ENCODE data around the gene GFRA4. TPM values are rescaled to one million over a fixed set of nuclear protein-coding genes. Genes with fewer than 3 reads are reported as not detected.

The GFRA4 gene
- polyA plus RNA-seq, 2 of the 4 experiments (the other 2 are of a cell fraction), result not detected

- H3K9me3 ChIP-seq, result no peaks in the 10 kb centered on the region
- 73% methylated on average over 4 of the region's 4 CpGs for WGBS (ENCODE audit: missing lambda C conversion rate)
- H3K27ac ChIP-seq, result no peak overlapping the region
- no peak overlapping the region for H3K4me3 ChIP-seq
- no peak for ATAC-seq
- TF ChIP-seq CBX8 (IDR thresholded peaks at IDR 0.05) (no peak), GATA3 (IDR thresholded peaks at IDR 0.05; ENCODE audit: borderline replicate concordance) (no peak)
- ChIA-PET POLR2A (no interaction called here), CTCF (interaction anchor here (1.0 to 61.5 kb wide), 5 partner anchors 18 to 91 kb away, joined by 3 to 2233 read pairs (median 4); partner anchors contain the start of genes ADISSP, HSPA12B and SIGLEC1)
- FAIRE-seq, result no peak
- no peak for DNase-seq (ENCODE audit: low read depth in 1 of 2, low spot score in 1 of 2)
- H3K4me2 ChIP-seq, result no peak overlapping the region
- H3K4me1 ChIP-seq, result no peaks in the 10 kb centered on the region
These were observed 8.1 kb downstream of the GFRA4 start for GRCh38 chr20:3655131-3655405.

GRCh38 chr20:3654326-3655130 is 8.7 kb downstream of the GFRA4 start:
- no peaks in the 10 kb centered on the region for H3K9me3 ChIP-seq
- H3K4me2 ChIP-seq, result no peak overlapping the region
- no peak for DNase-seq (ENCODE audit: low read depth in 1 of 2, low spot score in 1 of 2)
- CTCF ChIA-PET, result interaction anchor here (1.0 to 61.5 kb wide), 6 partner anchors 12 to 90 kb away, joined by 3 to 2233 read pairs (median 4); partner anchors contain the start of genes ADISSP, HSPA12B and SIGLEC1
- H3K4me3 ChIP-seq, result no peak overlapping the region
- no peak overlapping the region for H3K27ac ChIP-seq
- POLR2A ChIA-PET, result no interaction called here
- WGBS (ENCODE audit: missing lambda C conversion rate), result 78% methylated on average over 17 of the region's 17 CpGs
- H3K4me1 ChIP-seq, result no peaks in the 10 kb centered on the region
- TF ChIP-seq, protein P1, sequence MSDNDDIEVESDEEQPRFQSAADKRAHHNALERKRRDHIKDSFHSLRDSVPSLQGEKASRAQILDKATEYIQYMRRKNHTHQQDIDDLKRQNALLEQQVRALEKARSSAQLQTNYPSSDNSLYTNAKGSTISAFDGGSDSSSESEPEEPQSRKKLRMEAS (IDR thresholded peaks at IDR 0.05), result no peak
- TF ChIP-seq RNF2 (IDR thresholded peaks at IDR 0.05; ENCODE audit: borderline replicate concordance, low read depth) (no peak), ESRRA (IDR thresholded peaks at IDR 0.05; ENCODE audit: borderline replicate concordance, low read length) (no peak)
- no peak for FAIRE-seq
- ATAC-seq, result no peak

DNA sequence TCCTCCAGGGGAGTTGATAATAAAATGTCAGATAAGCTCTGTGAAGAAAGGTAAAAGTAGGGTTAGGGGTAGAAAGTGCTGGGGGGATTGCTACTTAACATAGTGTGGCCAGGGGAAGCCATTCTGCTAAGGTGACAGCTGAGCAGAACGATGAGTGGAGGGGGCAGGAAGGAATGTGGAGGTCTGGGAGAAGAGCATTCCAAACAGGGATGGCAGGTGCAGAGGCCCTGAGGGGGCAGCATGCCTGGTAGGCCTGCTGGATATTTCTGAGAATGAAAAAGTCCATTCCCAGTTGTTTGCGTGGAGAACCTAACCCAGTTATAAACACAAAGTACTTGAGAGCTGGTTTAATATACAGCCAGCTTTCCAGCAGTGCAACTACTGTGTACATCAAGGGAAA is 9.3 kb downstream of the GFRA4 start:
- FAIRE-seq, result no peak
- no peak overlapping the region for H3K4me2 ChIP-seq
- 64% methylated on average over 2 of the region's 2 CpGs for whole genome bisulfite sequencing (ENCODE audit: missing lambda C conversion rate)
- TF ChIP-seq TFCP2L1 (CRISPR knock-in tag; IDR thresholded peaks at IDR 0.05), result no peak
- TF ChIP-seq HEYL (CRISPR knock-in tag; IDR thresholded peaks at IDR 0.05), result no peak
- TF ChIP-seq HOXA7 (CRISPR knock-in tag; IDR thresholded peaks at IDR 0.05), result no peak
- TF ChIP-seq USF2 (IDR thresholded peaks at IDR 0.05), result no peak
- no peak for TF ChIP-seq ATOH8 (CRISPR knock-in tag; IDR thresholded peaks at IDR 0.05; ENCODE audit: low read depth)
- TF ChIP-seq HDAC2 (IDR thresholded peaks at IDR 0.05), result no peak
- no peak for TF ChIP-seq ZFP36 (IDR thresholded peaks at IDR 0.05; ENCODE audit: borderline replicate concordance, partially characterized antibody)
- TF ChIP-seq KDM1A (IDR thresholded peaks at IDR 0.05; ENCODE audit: low read depth), result no peak
- TF ChIP-seq, protein P2, sequence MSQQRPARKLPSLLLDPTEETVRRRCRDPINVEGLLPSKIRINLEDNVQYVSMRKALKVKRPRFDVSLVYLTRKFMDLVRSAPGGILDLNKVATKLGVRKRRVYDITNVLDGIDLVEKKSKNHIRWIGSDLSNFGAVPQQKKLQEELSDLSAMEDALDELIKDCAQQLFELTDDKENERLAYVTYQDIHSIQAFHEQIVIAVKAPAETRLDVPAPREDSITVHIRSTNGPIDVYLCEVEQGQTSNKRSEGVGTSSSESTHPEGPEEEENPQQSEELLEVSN (IDR thresholded peaks at IDR 0.05; ENCODE audit: borderline replicate concordance, low read depth), result no peak
- TF ChIP-seq RNF2 (IDR thresholded peaks at IDR 0.05; ENCODE audit: borderline replicate concordance, low read depth), result no peak
- TF ChIP-seq BHLHE40 (IDR thresholded peaks at IDR 0.05; ENCODE audit: low read depth, low read length), result no peak
- TF ChIP-seq, protein P3, sequence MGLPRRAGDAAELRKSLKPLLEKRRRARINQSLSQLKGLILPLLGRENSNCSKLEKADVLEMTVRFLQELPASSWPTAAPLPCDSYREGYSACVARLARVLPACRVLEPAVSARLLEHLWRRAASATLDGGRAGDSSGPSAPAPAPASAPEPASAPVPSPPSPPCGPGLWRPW (IDR thresholded peaks at IDR 0.05), result no peak
- TF ChIP-seq NR3C1 (IDR thresholded peaks at IDR 0.05), result no peak
- TF ChIP-seq ESRRA (IDR thresholded peaks at IDR 0.05; ENCODE audit: borderline replicate concordance, low read length), result no peak
- CTCF ChIA-PET, result interaction anchor here (1.0 to 61.5 kb wide), 5 partner anchors 12 to 90 kb away, joined by 3 to 2233 read pairs (median 4); partner anchors contain the start of genes ADISSP, HSPA12B and SIGLEC1
- H3K27ac ChIP-seq, result no peak overlapping the region
- no peaks in the 10 kb centered on the region for H3K9me3 ChIP-seq
- no peak for DNase-seq (ENCODE audit: low read depth in 1 of 2, low spot score in 1 of 2)
- POLR2A ChIA-PET, result no interaction called here
- no peak for ATAC-seq
- H3K4me1 ChIP-seq, result no peaks in the 10 kb centered on the region
- no peak overlapping the region for H3K4me3 ChIP-seq
